Dendritic cell treated with granulocyte-macrophage colony-stimulating factor and Interleukin-4, amounts not matched to agents 40 ng/mL and 50 ng/mL, for 4 days (primary cell): Measurements from ENCODE around the gene TBCB.
A peak's percentile ranks its signal among the peaks of the same experiment; 100 is the strongest.
"Not testable (repeated sequence)": the region's sequence is repeated elsewhere in the genome, so short reads cannot be mapped to it uniquely, and the experiment has no call there.

Experiments
- H3K27ac Mint-ChIP-seq: one replicate; pipeline ENCODE4 v1.8.0; 2022; ENCODE audit warnings: mild to moderate bottlenecking, mixed read lengths
- H3K27me3 Mint-ChIP-seq: one replicate; pipeline ENCODE4 v1.8.0; 2022; ENCODE audit warnings: mild to moderate bottlenecking, mixed read lengths
- H3K36me3 Mint-ChIP-seq: one replicate; pipeline ENCODE4 v1.8.0; 2022; ENCODE audit warnings: low read depth, mixed read lengths
- H3K4me1 Mint-ChIP-seq: one replicate; pipeline ENCODE4 v1.8.0; 2022; ENCODE audit warnings: low read depth, mixed read lengths
- H3K4me3 Mint-ChIP-seq: one replicate; pipeline ENCODE4 v1.8.0; 2022; ENCODE audit warnings: mild to moderate bottlenecking, moderate library complexity, mixed read lengths
- H3K9me3 Mint-ChIP-seq: one replicate; pipeline ENCODE4 v1.8.0; 2022; ENCODE audit warnings: mixed read lengths
- intact Hi-C: fragments of 100-400 bp; cut with micrococcal nuclease; formaldehyde crosslinking; loops from one replicate; pipeline ENCODE4 v1.15.0; 2022

TBCB gene, protein sequence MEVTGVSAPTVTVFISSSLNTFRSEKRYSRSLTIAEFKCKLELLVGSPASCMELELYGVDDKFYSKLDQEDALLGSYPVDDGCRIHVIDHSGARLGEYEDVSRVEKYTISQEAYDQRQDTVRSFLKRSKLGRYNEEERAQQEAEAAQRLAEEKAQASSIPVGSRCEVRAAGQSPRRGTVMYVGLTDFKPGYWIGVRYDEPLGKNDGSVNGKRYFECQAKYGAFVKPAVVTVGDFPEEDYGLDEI

DNA sequence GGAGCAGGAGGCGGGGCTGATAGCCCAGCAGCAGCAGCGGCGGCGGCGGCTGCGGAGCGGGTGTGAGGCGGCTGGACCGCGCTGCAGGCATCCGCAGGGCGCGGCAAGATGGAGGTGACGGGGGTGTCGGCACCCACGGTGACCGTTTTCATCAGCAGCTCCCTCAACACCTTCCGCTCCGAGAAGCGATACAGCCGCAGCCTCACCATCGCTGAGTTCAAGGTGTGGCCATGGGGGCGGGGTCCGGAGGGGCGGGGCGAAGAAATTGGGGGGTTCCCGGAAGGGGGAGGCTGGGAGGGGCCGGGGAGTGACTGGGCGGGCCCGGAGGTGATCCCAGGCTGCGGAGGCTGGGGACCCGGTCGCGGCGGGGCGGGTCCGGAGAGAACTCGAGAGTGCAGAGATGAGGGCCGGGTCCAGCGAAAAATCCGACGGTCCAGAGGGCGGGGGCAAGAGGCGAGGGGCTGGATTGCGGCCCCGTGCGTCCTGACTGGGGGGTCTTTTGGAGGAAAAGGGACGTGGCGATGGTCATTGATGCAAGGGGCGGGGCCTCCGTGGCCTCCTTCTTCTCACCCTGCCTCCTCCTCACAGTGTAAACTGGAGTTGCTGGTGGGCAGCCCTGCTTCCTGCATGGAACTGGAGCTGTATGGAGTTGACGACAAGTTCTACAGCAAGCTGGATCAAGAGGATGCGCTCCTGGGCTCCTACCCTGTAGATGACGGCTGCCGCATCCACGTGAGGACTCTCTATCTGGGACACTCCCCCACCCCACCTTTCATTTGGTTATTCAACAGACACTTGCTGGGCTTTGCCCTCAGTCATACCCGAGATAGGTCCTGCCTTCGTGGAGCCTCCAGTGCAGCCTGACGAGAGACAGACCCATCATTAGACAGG is at the start of gene TBCB:
Gene TBCB, plus strand, starts transcription at position 16 of the 891 bp plus-strand sequence. Its CDS starts 93 bp downstream, at position 109.
- H3K9me3 Mint-ChIP-seq = no peaks in the 10 kb centered on the region
- H3K4me3 Mint-ChIP-seq = peak within 1 kb of the TSS; percentile 90
- peaks cover 47% of the 10 kb centered on the region for H3K4me1 Mint-ChIP-seq
- peak within 1 kb of the TSS; percentile 90 for H3K27ac Mint-ChIP-seq
- peaks cover 94% of the 10 kb centered on the region for H3K36me3 Mint-ChIP-seq
- H3K27me3 Mint-ChIP-seq = no peaks in the 10 kb centered on the region
- intact Hi-C loops = loop anchor here (1.0 kb wide), 1 partner anchor 61 kb away; the partner anchor contains the start of genes THAP8 and WDR62

GRCh38 chr19:36067681-36068080 is 47.6 kb upstream of the TBCB start:
- Mint-ChIP-seq H3K4me1 (peaks cover 8% of the 10 kb centered on the region), H3K9me3 (no peaks in the 10 kb centered on the region), H3K4me3 (no peak overlapping the region), H3K36me3 (peaks cover 28% of the 10 kb centered on the region), H3K27me3 (no peaks in the 10 kb centered on the region), H3K27ac (no peak overlapping the region)
- intact Hi-C loops = no loop called here

- intact Hi-C loops, H3K27ac Mint-ChIP-seq, H3K4me3 Mint-ChIP-seq, H3K4me1 Mint-ChIP-seq, H3K9me3 Mint-ChIP-seq, H3K27me3 Mint-ChIP-seq: not testable (repeated sequence)
- H3K36me3 Mint-ChIP-seq = peaks cover 35% of the 10 kb centered on the region
These were observed 46.3 kb upstream of the TBCB start for GRCh38 chr19:36068810-36069499.

DNA sequence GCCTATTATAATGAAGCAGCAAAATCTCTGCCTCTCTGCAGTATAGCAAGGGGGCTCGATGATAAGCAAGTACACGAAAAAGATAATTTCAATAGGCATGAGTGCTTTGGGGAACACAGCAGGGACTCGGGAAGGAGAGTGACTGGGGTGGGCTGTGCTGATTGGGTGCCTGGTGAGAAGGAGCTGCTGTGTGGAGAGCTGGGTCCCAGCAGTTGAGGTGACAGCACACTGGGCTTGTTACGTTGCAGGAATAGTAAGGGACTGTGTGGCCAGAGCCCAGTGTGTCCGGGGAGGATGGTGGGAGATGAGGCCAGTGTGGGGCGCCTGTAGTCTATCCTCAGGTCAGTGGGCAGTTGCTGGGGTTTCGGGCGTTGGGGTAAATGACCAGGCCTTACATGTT is 43.2 kb upstream of the TBCB start:
- intact Hi-C loops = no loop called here
- no peak overlapping the region for H3K4me3 Mint-ChIP-seq
- H3K4me1 Mint-ChIP-seq = no peaks in the 10 kb centered on the region

DNA sequence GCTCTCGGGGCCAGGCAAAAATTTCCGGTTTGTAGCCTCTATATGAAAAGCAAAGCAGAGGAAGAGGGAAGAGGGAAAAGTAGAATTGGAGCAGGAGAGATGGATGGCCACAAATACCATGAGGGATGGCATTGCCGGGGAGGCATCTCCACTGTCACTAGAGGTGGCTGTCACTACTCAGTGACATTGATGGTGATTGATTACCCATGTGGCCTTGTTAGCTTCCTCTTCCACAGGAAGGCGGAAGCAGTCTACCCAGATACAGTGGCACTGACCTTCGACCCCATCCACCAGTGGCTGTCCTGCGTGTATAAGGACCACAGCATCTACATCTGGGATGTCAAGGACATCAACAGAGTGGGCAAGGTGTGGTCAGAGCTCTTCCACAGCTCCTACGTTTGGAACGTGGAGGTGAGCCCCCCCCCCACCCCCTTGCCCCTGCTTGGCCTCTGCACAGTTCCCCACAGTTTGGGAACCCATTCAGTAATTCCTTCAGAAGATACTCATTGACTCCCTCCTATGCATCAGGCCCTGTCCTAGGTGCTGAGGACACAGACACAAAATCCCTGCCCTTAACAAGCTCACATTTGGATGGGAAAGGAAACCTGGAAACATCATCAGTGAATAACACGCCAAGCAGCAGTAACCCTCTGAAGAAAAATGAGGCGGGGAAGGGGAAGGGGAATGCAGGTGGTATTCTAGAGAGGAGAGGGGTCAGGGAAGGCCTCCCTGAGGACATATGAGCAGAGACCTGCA is 42.0 kb upstream of the TBCB start:
- no peak overlapping the region for H3K4me3 Mint-ChIP-seq
- no peaks in the 10 kb centered on the region for H3K4me1 Mint-ChIP-seq
- H3K36me3 Mint-ChIP-seq = peaks cover 25% of the 10 kb centered on the region
- no peaks in the 10 kb centered on the region for H3K27me3 Mint-ChIP-seq
- H3K27ac Mint-ChIP-seq = no peak overlapping the region
- no peaks in the 10 kb centered on the region for H3K9me3 Mint-ChIP-seq
- intact Hi-C loops = no loop called here

More for the DNA sequence above, 43.2 kb upstream of the TBCB start:
- H3K27me3 Mint-ChIP-seq = no peaks in the 10 kb centered on the region
- H3K27ac Mint-ChIP-seq = no peak overlapping the region
- H3K36me3 Mint-ChIP-seq = peaks cover 35% of the 10 kb centered on the region
- H3K9me3 Mint-ChIP-seq = no peaks in the 10 kb centered on the region

- no peaks in the 10 kb centered on the region for H3K27me3 Mint-ChIP-seq
- H3K9me3 Mint-ChIP-seq = no peaks in the 10 kb centered on the region
- no peaks in the 10 kb centered on the region for H3K4me1 Mint-ChIP-seq
- H3K27ac Mint-ChIP-seq = no peak overlapping the region
- intact Hi-C loops = no loop called here
- H3K36me3 Mint-ChIP-seq = peaks cover 21% of the 10 kb centered on the region
- no peak overlapping the region for H3K4me3 Mint-ChIP-seq
These were observed 35.8 kb upstream of the TBCB start for GRCh38 chr19:36079389-36079945.

DNA sequence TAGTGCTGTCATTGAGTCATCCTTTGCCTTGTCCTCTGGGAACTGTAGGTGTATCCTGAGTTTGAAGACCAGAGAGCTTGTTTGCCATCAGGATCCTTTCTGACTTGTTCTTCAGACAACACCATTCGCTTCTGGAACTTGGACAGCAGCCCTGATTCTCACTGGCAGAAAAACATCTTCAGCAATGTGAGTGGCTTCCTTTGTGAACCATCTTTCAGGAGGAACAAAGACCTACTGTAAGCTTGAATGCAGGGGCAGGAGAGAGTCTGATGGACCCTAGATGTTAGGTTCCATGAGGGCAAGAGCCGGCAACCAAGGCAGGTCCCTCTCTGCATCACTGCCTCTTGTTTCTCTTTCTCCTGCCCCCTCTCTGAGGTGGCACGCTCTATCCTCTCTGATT is 33.9 kb upstream of the TBCB start:
- Mint-ChIP-seq H3K27ac (no peak overlapping the region), H3K4me1 (no peaks in the 10 kb centered on the region), H3K9me3 (no peaks in the 10 kb centered on the region), H3K4me3 (no peak overlapping the region), H3K36me3 (peaks cover 26% of the 10 kb centered on the region), H3K27me3 (no peaks in the 10 kb centered on the region)
- intact Hi-C loops = no loop called here

DNA sequence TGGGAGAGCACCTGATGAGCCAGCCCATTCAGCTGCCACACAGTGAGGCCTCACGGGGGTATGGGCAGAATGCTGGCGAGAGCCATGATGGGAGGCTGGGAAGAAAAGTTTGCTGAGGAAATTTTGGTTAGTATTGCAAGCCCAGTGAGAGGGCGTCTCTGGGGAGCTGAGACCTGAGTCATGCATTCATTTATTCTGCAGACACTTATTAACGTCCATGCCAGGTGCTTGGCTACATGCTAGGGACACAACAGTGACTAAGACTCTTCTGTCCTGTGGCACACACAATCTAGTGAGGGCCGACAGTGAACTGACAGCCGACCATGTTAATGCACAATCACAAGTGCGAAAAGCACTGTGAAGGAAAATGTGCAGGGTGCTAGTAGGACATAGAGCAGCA is 33.4 kb upstream of the TBCB start:
- Mint-ChIP-seq H3K27ac (no peak overlapping the region), H3K4me1 (no peaks in the 10 kb centered on the region), H3K27me3 (no peaks in the 10 kb centered on the region), H3K4me3 (no peak overlapping the region), H3K9me3 (no peaks in the 10 kb centered on the region), H3K36me3 (peaks cover 26% of the 10 kb centered on the region)
- intact Hi-C loops = no loop called here

GRCh38 chr19:36082916-36083315 is 32.4 kb upstream of the TBCB start:
- Mint-ChIP-seq H3K9me3 (no peaks in the 10 kb centered on the region), H3K27me3 (no peaks in the 10 kb centered on the region), H3K4me1 (no peaks in the 10 kb centered on the region), H3K4me3 (no peak overlapping the region), H3K27ac (no peak overlapping the region), H3K36me3 (peaks cover 26% of the 10 kb centered on the region)
- intact Hi-C loops = no loop called here

DNA sequence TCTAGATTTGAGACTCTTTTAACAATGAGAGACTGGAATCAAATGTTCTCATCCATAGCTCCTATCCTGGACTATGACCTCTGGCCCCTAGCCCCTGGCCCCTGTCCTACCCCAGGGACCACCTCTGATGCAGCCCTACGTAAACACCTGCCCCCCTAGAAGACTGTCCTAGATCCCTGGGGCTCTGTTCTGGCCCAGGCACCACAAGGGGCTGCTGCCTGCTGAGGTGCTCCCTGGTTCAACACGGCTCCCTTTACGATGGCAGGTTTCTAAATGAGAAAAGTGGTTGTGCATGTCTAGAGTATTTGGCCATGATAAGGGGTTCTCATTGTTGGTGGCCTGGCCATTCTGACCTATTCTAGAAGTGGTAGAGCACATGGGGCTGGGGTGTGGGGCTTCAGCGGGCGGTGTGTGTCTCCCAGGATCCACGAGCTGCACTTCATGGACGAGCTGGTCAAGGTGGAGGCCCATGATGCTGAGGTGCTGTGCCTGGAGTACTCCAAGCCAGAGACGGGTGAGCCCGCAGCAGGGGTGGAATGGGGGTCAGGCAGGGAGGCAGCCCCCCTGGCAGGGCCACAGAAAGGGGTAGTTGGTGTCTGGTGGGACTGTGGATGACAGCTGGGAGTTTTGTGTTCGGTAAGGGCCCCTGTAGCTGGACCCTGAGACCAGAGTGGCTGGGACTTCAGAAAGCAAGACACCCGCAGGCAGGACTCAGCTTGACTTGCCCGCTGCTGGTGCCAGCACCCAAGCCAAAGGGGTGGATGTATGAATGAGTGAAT is 30.8 kb upstream of the TBCB start:
- H3K36me3 Mint-ChIP-seq = peaks cover 31% of the 10 kb centered on the region
- intact Hi-C loops = no loop called here
- no peak overlapping the region for H3K27ac Mint-ChIP-seq

GRCh38 chr19:36086326-36086725 is 28.9 kb upstream of the TBCB start:
- Mint-ChIP-seq H3K4me1 (no peaks in the 10 kb centered on the region), H3K36me3 (peaks cover 37% of the 10 kb centered on the region), H3K27me3 (no peaks in the 10 kb centered on the region), H3K4me3 (no peak overlapping the region), H3K9me3 (no peaks in the 10 kb centered on the region), H3K27ac (no peak overlapping the region)
- intact Hi-C loops = no loop called here

More for the DNA sequence above, 30.8 kb upstream of the TBCB start:
- Mint-ChIP-seq H3K4me1 (no peaks in the 10 kb centered on the region), H3K4me3 (no peak overlapping the region), H3K9me3 (no peaks in the 10 kb centered on the region), H3K27me3 (no peaks in the 10 kb centered on the region)

GRCh38 chr19:36089847-36090246 is 25.4 kb upstream of the TBCB start:
- H3K9me3 Mint-ChIP-seq = no peaks in the 10 kb centered on the region
- no peaks in the 10 kb centered on the region for H3K27me3 Mint-ChIP-seq
- H3K36me3 Mint-ChIP-seq = peaks cover 32% of the 10 kb centered on the region
- H3K27ac Mint-ChIP-seq = no peak overlapping the region
- intact Hi-C loops = no loop called here
- no peaks in the 10 kb centered on the region for H3K4me1 Mint-ChIP-seq
- H3K4me3 Mint-ChIP-seq = no peak overlapping the region
